Measurements from ENCODE around the gene KCNC1. TPM values are rescaled to one million over a fixed set of nuclear protein-coding genes. Genes with fewer than 3 reads are reported as not detected.

Gene KCNC1
- total and polyA plus RNA-seq, 2 of the 4 experiments (the other 2 are of a cell fraction), result 0.03 TPM; not detected in 1

DNA sequence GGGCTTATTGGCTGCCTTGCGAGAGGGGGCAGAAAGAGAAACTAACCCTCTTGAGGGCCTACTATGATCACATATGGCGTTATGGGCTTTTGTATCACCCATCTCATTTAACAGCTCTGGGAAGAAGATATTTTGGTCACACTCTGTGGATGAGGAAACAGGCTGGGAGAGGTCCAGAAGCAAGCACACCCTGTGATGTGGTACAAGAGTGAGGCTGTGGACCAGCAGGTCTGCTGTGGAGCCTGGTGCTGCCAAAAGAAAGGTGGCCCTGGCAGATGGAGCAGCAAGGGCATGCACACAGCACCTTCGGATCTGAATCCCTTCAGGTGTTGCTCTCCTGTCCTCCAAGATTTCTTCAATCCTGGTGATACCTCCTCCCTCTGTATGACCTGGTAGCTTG is 64.1 kb downstream of the KCNC1 start:
- H3K4me2 ChIP-seq (ENCODE audit: low read depth, low read length), result no peak overlapping the region
- ATAC-seq (ENCODE audit: low read depth) (no peak), DNase-seq (no peak)
- no peaks in the 10 kb centered on the region for H3K9me1 ChIP-seq (ENCODE audit: insufficient read depth, low read length)
- H2BK5ac ChIP-seq (ENCODE audit: low read depth, low read length, poor library complexity, severe bottlenecking), result no peak overlapping the region
- H3K79me1 ChIP-seq (ENCODE audit: low read depth in 1 of 2, low read length in 2 of 2), result no peaks in the 10 kb centered on the region
- no peak overlapping the region for H2AFZ ChIP-seq (replicated peaks; ENCODE audit: low read length, poor library complexity)
- H3K56ac ChIP-seq (ENCODE audit: extremely low read depth, insufficient read depth, low read length), result no peak overlapping the region
- H2AK5ac ChIP-seq (ENCODE audit: low read depth, low read length), result no peak overlapping the region
- intact Hi-C loops (cut with micrococcal nuclease), result no loop called here
- H3K18ac ChIP-seq (ENCODE audit: low read depth, low read length), result no peak overlapping the region
- TF ChIP-seq NFE2L2 (IDR thresholded peaks at IDR 0.05; ENCODE audit: low read depth, low read length) (no peak), BHLHE40 (IDR thresholded peaks at IDR 0.05; ENCODE audit: low read depth, low read length) (no peak), CHD1 (IDR thresholded peaks at IDR 0.05; ENCODE audit: low read depth, low read length) (no peak), CEBPB (IDR thresholded peaks at IDR 0.05; ENCODE audit: low read depth, low read length) (no peak), MAZ (IDR thresholded peaks at IDR 0.05; ENCODE audit: borderline replicate concordance, low read depth, low read length) (no peak)
- no peak overlapping the region for H4K5ac ChIP-seq (ENCODE audit: low read depth, low read length)
- dilution Hi-C loops (cut with HindIII; ENCODE audit: low sequenced_read_pairs, unreplicated experiment), result no loop called here
- no peak overlapping the region for H3K9ac ChIP-seq (ENCODE audit: low read depth, low read length)
- peaks cover 2% of the 10 kb centered on the region for H3K4me1 ChIP-seq (ENCODE audit: control insufficient read depth, insufficient read depth, low read length)
- no peak overlapping the region for H2AK9ac ChIP-seq (replicated peaks; ENCODE audit: low read depth, low read length, poor library complexity)
- BruUV-seq (replicated peaks), result no TSS peak
- no peak overlapping the region for H2BK120ac ChIP-seq (ENCODE audit: low read depth, low read length)
- no peak overlapping the region for H3K14ac ChIP-seq (replicated peaks; ENCODE audit: low read depth, low read length)
- POLR2A ChIA-PET (ENCODE audit: unreplicated experiment), result no interaction called here
- no peaks in the 10 kb centered on the region for H4K20me1 ChIP-seq (ENCODE audit: insufficient read depth, low read length)
- H2BK20ac ChIP-seq (ENCODE audit: low read depth, low read length), result no peak overlapping the region
- no peak overlapping the region for H4K8ac ChIP-seq (ENCODE audit: low read depth in 2 of 2, low read length in 2 of 2)
- no peaks in the 10 kb centered on the region for H3K27me3 ChIP-seq (ENCODE audit: control insufficient read depth, insufficient read depth, low read length)
- no peak overlapping the region for H2BK15ac ChIP-seq (ENCODE audit: low read depth, low read length)
- no peaks in the 10 kb centered on the region for H3K36me3 ChIP-seq (ENCODE audit: control insufficient read depth, insufficient read depth, low read length)
- in situ Hi-C loops (cut with MboI; ENCODE audit: low sequenced_read_pairs), result no loop called here
- H3K9me3 ChIP-seq (ENCODE audit: control insufficient read depth, insufficient read depth, low read length), result no peaks in the 10 kb centered on the region
- no CpG with 5 or more reads among the region's 3 CpGs for WGBS, 2 experiments (ENCODE audit: extremely low coverage in 2 of 2, insufficient read length in 1 of 2)
- no peak overlapping the region for H3K4me3 ChIP-seq (ENCODE audit: insufficient read depth, low read depth, low read length)
- H3K23ac ChIP-seq (ENCODE audit: low read depth, low read length), result no peak overlapping the region
- H4K91ac ChIP-seq (ENCODE audit: insufficient read depth, low read depth, low read length), result no peak overlapping the region
- no peak overlapping the region for H3K4ac ChIP-seq (ENCODE audit: low read depth, low read length)
- CTCF ChIA-PET, result no interaction called here
- H3K27ac ChIP-seq (ENCODE audit: insufficient read depth, low read length), result no peak overlapping the region
